ELF-1 (cell line): ENCODE results near the gene GNL2.
"Not testable (repeated sequence)": the region's sequence is repeated elsewhere in the genome, so short reads cannot be mapped to it uniquely, and the experiment has no call there.

ENCODE experiments used
- DNase-seq: peaks from one replicate; pipeline ENCODE4 v3.0.0-alpha.2; 2016; ENCODE audit warnings: low read depth, low spot score

Gene GNL2

DNA sequence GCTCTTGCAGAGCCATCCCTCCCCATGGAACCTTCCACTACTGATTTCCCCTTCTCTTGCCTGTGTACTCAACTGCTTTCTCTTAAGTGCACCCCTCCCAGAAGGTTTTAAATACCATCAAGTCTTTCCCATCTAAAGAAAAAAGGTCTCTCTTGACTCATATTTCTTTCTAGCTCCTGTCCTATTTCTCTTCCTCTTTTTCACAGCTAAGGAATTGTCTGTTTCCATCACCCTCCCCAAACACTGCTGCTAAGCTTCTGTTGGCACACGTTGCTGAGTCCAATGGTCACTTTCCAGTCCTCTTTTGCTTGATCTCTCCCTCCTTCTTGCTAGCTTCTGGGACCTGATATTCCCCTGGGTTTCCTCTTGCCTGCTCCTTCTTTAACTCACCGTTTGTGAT, 13.3 kb upstream of the GNL2 start:
- no peak for DNase-seq

DNA sequence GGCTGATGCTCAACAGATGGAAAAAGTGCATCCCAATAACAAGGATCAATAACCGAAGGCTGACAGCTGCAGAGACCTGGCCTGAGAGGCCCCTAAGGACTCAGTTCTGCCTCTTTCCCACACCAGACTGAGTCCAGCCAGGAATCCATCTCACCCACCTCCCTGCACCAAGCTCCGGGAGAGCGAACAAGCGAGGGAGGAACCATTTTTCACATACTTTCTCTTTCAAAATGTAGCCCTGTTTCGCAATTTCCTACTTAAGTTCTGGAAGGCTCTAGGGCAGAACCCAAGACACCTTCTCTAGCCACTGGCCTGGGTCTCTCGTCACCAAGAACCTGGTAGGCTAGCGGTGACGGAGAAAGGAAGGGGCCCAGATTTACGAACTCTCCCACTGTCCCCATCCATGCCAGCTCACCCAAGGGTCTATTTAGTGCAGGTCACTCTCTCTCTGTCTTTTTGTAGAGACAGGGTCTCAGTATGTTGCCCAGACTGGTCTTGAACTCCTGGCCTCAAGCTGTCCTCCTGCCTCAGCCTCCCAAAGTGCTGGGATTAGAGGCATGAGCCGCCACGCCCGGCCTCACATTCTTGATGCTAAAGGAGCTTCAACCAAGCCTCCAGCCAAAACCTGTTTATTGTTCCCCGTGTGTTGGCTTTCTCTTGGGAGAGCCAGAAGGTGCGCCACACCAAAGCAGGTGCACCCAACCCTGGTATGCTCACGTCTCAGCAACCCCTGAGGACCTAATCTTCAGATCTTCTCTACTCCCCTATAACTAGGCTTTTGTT, 10.9 kb upstream of the GNL2 start:
- DNase-seq: no peak

DNA sequence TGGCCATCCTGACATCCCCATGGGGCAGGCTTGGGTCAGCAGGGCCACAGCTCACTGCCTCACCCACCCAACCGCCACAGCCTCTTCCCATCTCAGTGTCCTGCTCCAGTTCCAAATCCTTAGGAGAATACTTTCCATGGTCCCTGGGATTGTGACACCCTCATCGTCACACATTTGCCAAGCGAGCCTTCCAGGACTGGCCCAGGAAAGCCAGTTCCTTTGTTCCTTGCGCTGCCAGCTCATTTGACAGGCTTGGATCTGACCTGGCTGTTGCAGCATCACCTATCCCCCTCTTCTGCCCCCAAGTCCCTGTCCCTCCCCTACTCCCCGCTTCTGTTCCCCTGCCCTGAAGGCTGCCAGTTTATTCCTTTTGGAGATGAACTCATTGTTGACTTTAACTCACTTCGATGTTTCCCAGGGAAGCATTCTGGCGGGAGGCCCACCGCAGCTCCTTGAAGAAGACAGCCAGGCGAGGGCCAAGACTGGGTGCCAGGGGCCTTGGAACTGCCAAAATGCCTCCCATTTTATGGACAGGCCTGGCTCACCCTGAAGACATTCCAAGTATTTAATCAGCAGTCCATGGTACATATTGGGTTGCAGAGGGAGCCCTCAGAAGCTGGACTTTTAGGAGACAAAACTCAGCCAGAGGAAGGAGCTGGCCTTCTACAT, 10.2 kb upstream of the GNL2 start:
- DNase-seq: no peak

DNA sequence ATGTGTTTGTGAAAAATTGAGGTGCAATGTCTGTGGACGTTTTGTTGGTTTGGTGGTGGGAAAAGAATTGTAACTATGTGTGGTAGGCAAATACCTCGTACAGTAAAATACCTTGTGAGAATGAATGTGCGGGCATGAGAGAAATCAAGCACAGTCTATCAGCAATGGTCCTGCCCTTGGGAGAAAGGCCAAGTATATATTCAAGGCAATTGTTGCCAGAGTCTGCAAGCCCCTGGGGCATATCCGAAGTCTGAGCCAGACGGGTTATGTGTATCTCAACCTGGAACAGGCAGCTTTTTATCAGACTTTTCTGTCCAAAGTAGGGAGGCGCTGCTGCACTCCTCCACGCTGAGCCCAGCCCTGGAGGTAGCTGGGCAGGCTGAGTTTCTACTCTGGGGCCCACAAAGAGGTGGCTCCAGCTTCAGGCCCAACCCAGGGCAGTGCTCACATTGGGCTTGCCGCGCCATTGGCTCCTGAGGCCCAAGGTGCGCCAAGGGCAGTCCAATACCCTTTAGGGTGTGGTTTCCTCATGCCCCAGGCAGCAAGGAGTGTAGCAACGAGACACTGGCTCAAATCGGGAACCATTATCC, 9.4 kb upstream of the GNL2 start:
- peak; percentile 17 for DNase-seq

DNA sequence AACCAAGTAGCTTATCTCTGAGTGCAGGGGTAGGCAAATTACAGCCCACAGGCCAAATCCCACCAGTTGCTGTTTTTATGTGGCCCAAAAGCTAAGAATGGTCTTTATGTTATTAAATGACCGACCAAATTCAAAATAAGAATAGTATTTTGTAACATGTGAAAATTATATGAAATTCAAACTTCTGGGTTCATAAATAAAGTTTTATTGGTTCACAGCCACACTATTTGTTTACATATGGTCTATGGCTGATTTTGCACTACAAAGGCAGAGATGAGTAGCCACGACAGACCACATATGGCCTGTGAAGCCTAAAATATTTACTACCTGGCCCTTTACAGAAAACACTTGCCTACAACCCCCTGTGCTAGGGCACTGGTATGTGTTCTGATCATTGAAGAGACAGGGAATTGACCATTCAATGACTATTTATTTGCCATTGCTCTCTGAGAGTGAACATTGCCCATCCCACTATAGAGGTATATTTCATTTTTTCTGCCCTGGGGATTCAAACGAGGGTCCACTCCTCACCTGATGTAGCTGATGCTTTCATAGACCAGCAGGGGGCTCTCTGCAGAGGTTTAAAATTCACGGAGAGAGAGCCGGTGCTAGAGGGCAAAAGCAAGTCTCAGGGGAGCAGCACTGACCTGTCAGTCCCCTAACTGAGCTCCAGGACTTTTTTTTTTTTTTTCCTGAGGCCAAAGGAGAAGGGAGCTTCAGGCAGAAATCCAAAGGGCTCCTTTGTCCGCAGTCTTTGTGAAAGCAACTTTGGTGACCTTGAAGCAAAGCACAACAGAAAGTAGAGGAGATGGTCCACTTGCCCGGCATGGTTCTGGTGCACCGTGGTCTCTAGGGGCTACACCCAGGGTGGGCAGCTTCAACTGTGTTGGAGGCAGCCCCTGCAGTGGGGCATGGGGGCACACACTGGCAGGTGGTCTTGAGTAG, 7.3 kb upstream of the GNL2 start:
- peak; percentile 65 for DNase-seq

DNA sequence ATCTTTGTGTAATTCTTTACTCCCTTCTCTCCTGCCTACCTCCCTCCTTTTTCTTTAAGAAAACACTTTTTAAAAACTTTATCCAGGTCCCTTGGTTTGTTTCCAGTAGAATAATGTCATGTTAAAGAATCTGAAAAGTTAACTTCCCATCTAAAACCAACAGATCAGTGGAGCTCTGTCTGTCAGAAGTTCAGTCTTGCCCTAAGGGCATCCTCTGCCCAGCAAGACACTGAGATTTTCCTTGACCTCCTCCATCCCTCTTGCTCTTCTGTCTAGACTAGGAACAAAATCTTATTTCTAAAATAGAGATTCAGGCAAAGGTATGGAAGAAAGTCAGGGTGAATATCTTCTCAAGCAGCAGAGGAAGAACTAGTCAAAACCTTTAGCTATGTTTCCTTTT, 5.7 kb upstream of the GNL2 start:
- DNase-seq: no peak

DNA sequence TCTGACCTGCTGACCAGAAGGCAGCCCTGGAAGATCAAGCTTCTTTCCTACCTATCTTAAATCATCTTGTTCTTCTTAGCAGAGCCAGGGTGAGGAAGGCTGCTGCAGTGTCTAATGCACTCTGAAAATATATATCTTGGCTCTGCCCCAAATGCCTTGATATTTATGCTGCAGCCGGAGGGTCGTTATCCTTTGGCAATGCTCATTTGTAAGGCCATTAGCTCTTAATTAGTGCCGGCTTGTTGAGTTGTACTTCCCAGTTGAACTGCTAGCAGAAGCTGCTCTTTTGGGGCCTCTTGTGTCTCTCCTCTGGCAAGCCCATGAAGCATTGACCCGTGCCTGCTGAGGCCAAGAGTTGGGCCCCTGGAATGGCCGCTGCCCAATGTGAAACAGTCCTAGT, 4.2 kb upstream of the GNL2 start:
- no peak for DNase-seq

DNA sequence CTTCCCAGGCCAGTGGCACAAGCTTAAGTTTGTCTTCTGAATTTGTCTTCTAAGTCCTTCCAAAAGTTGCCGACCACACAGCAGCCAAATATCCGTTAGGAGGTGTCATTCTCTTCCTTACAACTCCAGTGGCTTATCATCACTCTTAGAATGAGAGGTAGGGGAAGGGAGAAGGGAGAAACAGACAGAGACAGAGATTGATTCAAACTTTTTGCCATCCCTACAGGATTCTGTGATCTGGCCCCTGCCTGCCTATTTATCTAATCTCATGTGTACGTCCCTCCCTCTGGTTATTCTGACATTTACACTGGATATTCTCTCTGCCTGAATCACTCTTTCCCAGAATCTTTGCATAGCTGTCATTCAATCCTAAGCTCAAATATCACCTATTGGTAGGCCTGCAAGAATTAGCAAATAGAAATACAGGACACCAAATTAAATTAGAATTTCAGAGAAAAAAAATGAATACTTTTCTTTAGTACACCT, 488 bp upstream of the GNL2 start:
- no peak for DNase-seq

DNA sequence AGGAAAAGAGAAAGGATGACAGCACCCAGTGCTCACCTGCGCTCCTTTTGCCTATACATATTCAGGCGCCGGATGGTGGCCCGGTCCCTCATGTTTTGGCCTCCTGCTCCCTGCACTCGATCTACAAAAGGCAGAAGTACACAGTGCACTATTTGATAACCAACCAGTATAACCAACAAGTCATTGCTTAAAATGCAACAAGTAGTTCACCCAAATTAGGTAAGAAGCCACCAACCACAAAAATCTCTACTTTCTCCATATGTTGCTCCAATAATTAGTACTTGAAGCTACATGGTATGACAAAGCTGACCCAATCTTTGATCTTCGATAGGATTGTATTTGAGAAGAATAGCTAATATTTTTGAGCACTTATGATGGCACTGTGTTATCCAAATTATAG, 2.0 kb downstream of the GNL2 start:
- no peak for DNase-seq

DNA sequence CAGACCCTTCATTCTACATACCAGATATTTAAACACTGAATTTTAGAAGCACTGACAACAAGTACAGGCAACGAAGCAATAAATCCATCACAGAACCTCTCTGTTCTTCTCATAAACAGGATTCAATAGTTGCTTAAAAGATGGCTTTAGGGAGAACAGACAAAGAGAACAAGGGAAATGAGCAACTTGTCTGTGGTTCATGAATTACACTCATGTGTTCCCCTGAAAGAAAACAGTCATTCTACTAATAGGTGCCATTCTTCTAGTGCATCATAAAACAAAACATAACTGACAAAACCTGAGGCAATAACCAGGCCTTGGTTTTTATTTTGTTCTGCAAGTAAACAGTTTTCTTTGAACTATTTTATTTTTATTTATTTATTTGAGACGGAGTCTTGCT, 6.8 kb downstream of the GNL2 start:
- no peak for DNase-seq

DNA sequence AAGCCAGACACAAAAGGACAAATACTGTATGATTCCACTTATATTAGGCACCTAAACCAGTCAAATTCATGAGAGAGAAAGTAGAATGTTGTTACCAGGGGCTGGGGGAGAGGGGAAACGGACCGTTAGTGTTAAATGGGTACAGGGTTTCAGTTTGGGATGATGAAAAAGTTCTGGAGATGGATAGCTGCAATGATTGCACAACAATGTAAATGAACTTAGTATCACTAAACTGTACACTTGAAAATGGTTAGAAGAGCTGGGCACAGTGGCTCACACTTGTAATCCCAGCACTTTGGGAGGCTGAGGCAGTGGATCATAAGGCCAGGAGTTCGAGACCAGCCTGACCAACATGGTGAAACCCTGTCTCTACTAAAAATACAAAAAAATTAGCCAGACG, 11.2 kb downstream of the GNL2 start:
- DNase-seq: not testable (repeated sequence)

DNA sequence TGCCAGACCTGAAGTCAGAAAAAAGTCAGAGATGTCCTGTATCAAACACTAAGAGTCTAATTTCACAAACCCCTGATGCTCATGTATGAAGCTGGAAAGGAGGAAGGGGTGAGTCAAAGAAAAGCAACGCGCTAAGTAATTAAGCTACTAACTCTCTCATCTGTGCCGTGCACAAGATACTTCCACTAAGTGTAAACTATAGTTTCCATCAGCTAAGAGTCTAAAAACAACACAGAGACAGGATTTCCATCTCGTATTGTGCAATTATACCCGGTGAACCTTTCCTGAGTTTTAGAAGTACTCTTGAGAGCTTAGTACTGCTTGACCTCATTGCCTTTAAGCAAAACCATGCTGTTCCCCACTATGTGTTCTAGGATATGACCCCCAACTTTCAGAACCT, 20.0 kb downstream of the GNL2 start:
- DNase-seq: no peak

DNA sequence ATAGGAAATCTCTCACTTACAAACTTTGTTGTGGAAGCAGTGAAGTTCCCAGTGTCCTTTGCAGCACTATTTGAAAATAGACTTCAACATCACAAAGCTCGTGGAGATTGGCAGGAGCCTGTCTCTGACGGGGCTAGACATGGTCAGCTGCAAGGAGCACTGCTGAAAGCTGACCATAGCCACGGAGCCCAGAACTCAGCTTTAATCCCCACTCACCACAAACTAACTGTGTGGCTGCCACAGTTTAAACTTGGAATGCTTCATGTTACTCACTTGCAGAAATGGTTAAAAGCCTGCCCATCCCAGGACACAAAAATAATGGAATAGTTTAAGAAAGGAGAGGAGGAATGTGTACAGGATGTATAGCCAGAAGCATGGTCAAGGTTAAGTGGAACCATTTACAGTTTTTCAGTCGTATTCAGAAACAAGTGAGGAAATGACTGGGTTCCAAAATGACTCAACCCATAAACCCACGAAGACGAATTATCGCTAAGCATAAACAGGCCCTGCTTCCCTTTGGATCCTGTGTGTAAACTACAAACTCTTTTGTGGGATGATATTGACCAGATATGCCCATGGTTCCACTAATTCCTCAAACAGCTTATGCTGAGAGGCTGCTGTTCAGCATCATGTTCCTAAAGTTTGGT, 20.8 kb downstream of the GNL2 start:
- DNase-seq: no peak

DNA sequence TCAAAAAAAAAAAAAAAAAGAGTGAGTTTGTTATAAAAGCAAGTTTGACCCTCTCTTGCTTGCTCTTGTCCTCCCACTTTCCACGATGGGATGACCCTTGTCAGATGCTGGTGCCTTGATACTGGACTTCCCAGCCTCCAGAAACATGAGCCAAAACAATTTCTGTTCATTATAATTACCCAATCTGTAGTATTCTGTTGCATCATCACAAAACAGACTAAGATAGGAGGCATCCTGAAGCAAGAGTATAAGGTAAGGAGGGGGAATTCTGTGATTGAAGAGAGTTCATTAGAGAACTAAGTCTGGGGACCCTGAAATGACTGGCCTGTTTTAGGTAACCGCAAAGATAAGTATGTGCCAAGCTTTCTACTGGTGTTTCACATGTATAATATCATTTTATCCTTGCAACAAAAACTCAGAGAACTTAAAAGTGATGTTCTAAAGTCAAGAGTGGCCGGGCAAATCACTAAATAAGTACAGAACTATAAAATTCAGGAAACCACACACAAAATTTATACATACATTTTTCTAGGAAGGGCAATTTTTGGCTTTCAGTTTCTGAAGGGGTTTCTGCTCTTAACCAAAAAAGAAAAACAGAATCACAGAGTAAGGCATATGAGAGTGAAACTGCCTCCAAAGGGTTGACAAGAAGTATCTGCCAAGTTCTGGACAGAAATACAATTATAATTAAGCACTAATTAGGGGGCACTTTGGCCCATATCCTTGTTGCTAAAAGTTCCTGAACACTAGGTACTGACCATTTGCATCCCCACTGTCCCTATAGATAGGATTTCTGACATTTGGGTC, 25.0 kb downstream of the GNL2 start:
- DNase-seq: no peak

DNA sequence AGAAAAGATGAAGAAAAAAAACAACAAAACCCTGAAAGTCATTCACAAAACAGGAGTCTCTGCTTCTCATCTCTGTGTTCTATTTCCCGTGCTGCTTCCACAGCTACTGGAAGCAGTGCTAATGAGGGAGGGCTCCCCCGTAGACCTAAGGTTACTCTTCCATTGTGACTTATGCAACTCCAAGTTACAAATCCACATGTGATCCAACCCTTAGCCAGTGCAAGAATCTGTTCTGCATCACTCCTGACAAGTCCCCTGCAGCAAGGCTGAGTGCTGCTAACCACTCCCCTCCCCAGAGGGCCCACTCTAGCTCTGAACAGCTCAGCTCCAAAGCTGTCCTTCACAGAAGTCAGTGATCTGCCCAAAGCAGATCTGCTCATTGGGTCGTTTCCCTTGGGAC, 28.7 kb downstream of the GNL2 start:
- no peak for DNase-seq

DNA sequence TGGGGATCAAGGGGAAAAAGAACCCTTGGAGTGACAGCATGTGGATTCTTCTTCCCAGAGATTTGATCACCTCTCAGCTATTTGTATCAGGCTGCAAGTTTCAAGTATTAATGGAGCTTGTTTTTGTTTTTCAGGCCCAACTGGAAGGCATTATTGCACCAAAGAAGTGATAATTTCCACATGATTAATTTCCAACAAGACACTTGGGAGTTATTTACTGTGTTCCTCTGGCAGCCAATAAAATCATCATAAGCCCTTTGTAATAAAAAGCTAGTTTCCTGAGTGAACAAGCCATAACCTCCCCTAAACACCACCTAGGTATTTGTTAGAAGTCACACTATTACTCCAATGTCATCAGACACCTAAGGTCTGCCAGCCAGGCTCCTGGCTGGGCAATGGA, 30.8 kb downstream of the GNL2 start:
- no peak for DNase-seq

DNA sequence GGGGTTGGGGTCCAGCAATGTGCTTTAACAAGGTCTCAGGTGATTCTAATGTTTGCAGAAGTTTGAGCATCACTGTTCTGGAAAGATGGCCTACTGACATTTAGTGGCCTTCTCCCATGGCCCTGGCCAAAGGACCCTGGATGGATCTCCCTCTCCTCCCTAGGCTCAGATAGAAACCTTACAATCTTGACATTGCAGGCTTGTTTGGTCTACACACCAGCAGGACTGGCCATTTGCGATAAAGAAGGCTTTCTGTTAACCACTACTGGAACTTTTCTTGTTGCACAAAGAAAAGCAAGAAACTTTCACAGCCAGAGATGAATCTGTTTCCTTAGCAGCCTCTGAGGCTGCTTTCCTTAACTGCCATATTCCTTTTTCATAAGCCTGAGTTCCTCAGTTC, 32.8 kb downstream of the GNL2 start:
- DNase-seq: no peak

DNA sequence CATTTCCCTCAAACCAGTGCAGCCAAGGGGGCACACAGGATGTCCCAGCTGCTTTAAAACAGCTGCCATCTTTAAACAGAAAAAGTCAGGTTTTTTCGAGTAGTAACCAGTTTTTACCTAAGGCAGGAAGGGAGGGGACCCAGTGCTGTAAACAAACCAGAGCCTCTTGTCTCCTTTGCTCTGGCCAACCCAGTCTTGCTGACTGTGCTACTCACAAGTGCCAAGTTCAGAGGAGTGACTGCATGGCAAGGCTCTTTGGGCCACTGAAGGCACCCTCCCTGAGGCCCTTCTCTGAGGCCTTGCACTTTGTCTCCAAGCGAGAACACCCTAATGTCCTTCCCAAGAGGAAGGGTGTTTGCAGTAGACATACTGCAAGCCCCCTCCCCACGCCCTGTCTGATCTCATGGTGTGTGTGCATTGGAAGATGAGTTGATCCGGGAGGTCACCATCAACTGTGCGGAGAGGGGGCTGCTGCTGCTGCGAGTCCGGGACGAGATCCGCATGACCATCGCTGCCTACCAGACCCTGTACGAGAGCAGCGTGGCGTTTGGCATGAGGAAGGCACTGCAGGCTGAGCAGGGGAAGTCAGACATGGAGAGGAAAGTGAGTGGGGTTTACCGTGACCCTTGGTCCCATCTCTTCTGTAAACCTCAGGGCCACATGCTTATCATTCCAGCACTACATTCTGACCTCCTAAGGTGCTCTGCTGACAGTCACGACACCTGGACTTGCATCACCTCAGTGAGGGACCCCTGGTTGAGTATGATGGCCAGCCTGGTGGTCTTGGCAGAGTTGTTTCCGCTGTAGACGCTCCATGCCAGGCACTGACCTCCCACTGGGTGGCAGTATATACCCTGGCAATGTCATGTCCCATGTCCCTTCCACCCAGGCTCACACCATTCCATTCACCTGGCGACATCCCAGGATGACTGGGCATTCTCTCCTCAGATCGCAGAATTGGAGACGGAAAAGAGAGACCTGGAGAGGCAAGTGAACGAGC, 34.3 kb downstream of the GNL2 start:
- DNase-seq: peak; percentile 46
